Measurements from ENCODE around the gene JUNB. TPM values are rescaled to one million over a fixed set of nuclear protein-coding genes. Genes with fewer than 3 reads are reported as not detected.
"Not testable (repeated sequence)": the region's sequence is repeated elsewhere in the genome, so short reads cannot be mapped to it uniquely, and the experiment has no call there.

Gene JUNB
- total RNA-seq, 1 experiment from 2014 or later: 10.0 TPM

DNA sequence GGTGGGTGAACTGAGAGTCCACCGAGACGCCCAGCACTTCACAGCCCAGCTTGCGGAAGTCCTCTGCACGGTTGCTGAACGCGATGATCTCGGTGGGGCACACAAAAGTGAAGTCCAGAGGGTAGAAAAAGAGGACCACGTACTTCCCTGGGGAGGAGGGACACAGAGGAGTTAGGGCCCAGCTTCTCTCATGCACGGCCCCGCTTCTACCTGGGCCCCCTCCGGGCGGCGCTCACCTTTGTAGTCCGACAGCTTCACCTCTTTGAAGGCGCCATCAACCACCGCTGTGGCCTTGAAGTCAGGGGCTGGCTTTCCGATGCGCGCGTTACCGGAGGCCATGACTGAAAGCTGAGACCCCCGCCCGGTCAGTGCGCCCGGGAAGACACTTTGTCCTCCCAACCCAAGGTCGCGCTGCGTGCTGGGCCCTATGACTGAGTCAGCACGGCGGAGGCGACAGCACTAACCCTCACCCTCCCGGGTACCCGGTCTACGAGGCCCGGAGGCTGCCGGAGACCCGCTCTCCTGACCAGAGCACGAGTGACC lies 9.7 kb downstream of the JUNB start:
- peaks cover 9% of the 10 kb centered on the region for H3K27me3 ChIP-seq (ENCODE audit: control insufficient read depth, insufficient read depth, low read length)
- H3K36me3 ChIP-seq (replicated peaks; ENCODE audit: control insufficient read depth, insufficient read depth, low read length): peaks cover 14% of the 10 kb centered on the region
- peak overlapping the region; percentile 97 for H3K4me3 ChIP-seq (ENCODE audit: insufficient read depth, low read depth, low read length)
- DNase-seq: peak; percentile 76

- H3K27me3 ChIP-seq (ENCODE audit: control insufficient read depth, insufficient read depth, low read length): peaks cover 9% of the 10 kb centered on the region
- DNase-seq: peak; percentile 97
- peak within 1 kb of the TSS; percentile 97 for H3K4me3 ChIP-seq (ENCODE audit: insufficient read depth, low read depth, low read length)
- H3K36me3 ChIP-seq (replicated peaks; ENCODE audit: control insufficient read depth, insufficient read depth, low read length): peaks cover 14% of the 10 kb centered on the region
Observed at GRCh38 chr19:12801466-12802266, 10.4 kb downstream of the JUNB start, which contains the start of the genes PRDX2 and THSD8. PRDX2 (minus strand) TSS chr19:12801800; CDS start chr19:12801261, 539 bp downstream. THSD8 (plus strand) TSS chr19:12802069; CDS start chr19:12802072, 3 bp downstream.

DNA sequence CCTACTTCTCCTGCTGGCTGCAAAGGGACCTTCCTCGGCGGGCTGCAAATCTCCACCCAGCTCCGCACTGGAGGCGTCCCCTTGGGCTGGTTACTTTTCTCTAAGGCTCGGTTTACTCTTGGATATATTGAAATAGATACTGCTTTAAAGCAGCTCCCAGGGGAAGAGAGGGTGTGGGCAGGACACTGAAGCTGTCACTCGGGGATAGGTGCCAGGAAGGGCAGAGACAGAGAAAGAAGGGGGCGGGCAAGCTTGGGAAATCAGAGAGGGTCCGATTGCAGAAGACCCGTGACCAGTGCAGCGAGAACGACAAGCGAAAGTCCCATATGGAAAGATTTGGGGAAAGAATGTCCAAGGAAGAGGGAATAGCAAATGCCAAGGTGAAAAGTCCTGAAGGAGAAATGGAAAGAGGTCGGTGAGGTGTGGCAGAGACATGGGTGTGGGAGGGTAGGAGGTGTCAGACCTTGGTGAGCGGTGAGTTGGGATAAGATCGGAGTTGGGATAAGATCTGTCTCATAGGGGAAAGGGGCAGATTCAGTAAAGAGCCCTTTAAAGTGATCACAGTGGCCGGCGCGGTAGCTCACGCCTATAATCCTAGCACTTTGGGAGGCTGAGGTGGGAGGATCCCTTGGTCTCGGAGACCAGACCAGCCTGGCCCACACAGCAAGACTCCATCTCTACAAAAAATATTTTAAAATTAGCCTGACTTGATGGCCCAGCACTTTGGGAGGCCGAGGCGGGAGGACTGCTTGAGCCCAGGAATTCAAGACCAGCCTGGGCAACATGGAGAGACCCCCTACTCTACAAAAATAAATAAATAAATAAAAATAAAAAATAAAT lies 11.2 kb downstream of the JUNB start:
- Histone ChIP-seq H3K4me3 (ENCODE audit: insufficient read depth, low read depth, low read length) (peak overlapping the region; percentile 97), H3K27me3 (ENCODE audit: control insufficient read depth, insufficient read depth, low read length) (peaks cover 9% of the 10 kb centered on the region), H3K36me3 (replicated peaks; ENCODE audit: control insufficient read depth, insufficient read depth, low read length) (peaks cover 12% of the 10 kb centered on the region)
- DNase-seq: no peak

DNA sequence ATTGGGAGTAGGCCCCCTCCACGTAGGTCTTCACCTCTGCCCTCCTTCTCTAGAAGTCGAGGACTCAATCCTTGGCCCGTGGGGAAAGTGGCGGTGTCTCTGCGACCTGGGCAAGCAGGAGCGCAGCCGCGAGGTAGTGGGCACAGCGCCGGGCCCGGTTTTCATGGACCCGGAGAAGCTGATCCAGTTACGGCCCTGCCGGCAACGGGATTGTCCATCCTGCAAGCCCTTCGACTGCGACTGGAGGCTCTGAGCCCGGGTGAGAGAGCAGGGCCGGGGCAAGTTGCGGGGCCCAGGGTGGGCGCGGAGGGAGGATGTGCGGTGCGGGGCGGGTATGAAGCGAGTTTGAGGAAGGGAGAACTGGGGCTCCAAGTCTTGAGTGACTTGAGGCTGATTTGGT lies 12.8 kb downstream of the JUNB start:
- DNase-seq: peak; percentile 48
- H3K27me3 ChIP-seq (ENCODE audit: control insufficient read depth, insufficient read depth, low read length): peaks cover 9% of the 10 kb centered on the region
- H3K4me3 ChIP-seq (ENCODE audit: insufficient read depth, low read depth, low read length): no peak overlapping the region
- peaks cover 11% of the 10 kb centered on the region for H3K36me3 ChIP-seq (replicated peaks; ENCODE audit: control insufficient read depth, insufficient read depth, low read length)

- Histone ChIP-seq H3K36me3 (replicated peaks; ENCODE audit: control insufficient read depth, insufficient read depth, low read length) (peaks cover 3% of the 10 kb centered on the region), H3K4me3 (ENCODE audit: insufficient read depth, low read depth, low read length) (peak within 1 kb of the TSS; percentile 85), H3K27me3 (ENCODE audit: control insufficient read depth, insufficient read depth, low read length) (peaks cover 9% of the 10 kb centered on the region)
- DNase-seq: peak; percentile 97
Observed at GRCh38 chr19:12806242-12807081, 15.2 kb downstream of the JUNB start, which contains the start of gene RNASEH2A. RNASEH2A (plus strand) TSS chr19:12806584; CDS start chr19:12806674, 90 bp downstream.

- peaks cover 10% of the 10 kb centered on the region for H3K36me3 ChIP-seq (replicated peaks; ENCODE audit: control insufficient read depth, insufficient read depth, low read length)
- no peak for DNase-seq
- no peak overlapping the region for H3K4me3 ChIP-seq (ENCODE audit: insufficient read depth, low read depth, low read length)
- no peaks in the 10 kb centered on the region for H3K27me3 ChIP-seq (ENCODE audit: control insufficient read depth, insufficient read depth, low read length)
Observed at GRCh38 chr19:12815088-12815487, 23.8 kb downstream of the JUNB start.

GRCh38 chr19:12817188-12817587 lies 25.9 kb downstream of the JUNB start:
- not testable (repeated sequence) for H3K4me3 ChIP-seq (ENCODE audit: insufficient read depth, low read depth, low read length); DNase-seq; H3K36me3 ChIP-seq (replicated peaks; ENCODE audit: control insufficient read depth, insufficient read depth, low read length); H3K27me3 ChIP-seq (ENCODE audit: control insufficient read depth, insufficient read depth, low read length)

DNA sequence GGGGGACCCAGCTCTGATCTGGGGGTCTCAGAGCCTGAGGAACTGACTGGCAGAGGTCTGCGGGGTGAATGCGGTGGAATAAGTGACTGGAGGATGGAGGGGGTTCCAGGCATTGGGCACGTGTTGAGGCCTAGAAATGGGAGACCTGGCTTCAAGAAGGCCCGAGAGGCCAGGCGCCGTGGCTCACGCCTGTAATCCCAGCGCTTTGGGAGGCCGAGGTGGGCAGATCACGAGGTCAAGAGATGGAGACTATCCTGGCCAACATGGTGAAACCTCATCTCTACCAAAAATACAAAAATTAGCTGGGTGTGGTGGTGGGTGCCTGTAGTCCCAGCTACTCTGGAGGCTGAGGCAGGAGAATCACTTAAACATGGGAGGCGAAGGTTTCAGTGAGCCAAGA lies 26.5 kb downstream of the JUNB start:
- H3K4me3 ChIP-seq (ENCODE audit: insufficient read depth, low read depth, low read length); H3K36me3 ChIP-seq (replicated peaks; ENCODE audit: control insufficient read depth, insufficient read depth, low read length); DNase-seq; H3K27me3 ChIP-seq (ENCODE audit: control insufficient read depth, insufficient read depth, low read length): not testable (repeated sequence)

GRCh38 chr19:12821761-12822160 lies 30.5 kb downstream of the JUNB start:
- H3K36me3 ChIP-seq (replicated peaks; ENCODE audit: control insufficient read depth, insufficient read depth, low read length): no peaks in the 10 kb centered on the region
- no peak for DNase-seq
- no peaks in the 10 kb centered on the region for H3K27me3 ChIP-seq (ENCODE audit: control insufficient read depth, insufficient read depth, low read length)
- no peak overlapping the region for H3K4me3 ChIP-seq (ENCODE audit: insufficient read depth, low read depth, low read length)

- H3K36me3 ChIP-seq (replicated peaks; ENCODE audit: control insufficient read depth, insufficient read depth, low read length): no peaks in the 10 kb centered on the region
- peak overlapping the region; percentile 51 for H3K4me3 ChIP-seq (ENCODE audit: insufficient read depth, low read depth, low read length)
- H3K27me3 ChIP-seq (ENCODE audit: control insufficient read depth, insufficient read depth, low read length): peaks cover 12% of the 10 kb centered on the region; the same call in 1 of the 2 replicates
- peak; percentile 98 for DNase-seq
Observed at GRCh38 chr19:12825254-12826131, 34.2 kb downstream of the JUNB start.

GRCh38 chr19:12828494-12828893 lies 37.2 kb downstream of the JUNB start:
- peak overlapping the region; percentile 31; the same call in 1 of the 2 replicates for H3K4me3 ChIP-seq (ENCODE audit: insufficient read depth, low read depth, low read length)
- no peaks in the 10 kb centered on the region for H3K36me3 ChIP-seq (replicated peaks; ENCODE audit: control insufficient read depth, insufficient read depth, low read length)
- peak; percentile 91 for DNase-seq
- peaks cover 18% of the 10 kb centered on the region for H3K27me3 ChIP-seq (ENCODE audit: control insufficient read depth, insufficient read depth, low read length)

GRCh38 chr19:12833418-12833737 lies 42.1 kb downstream of the JUNB start:
- Histone ChIP-seq H3K4me3 (ENCODE audit: insufficient read depth, low read depth, low read length) (peak overlapping the region; percentile 6; the same call in 1 of the 2 replicates), H3K36me3 (replicated peaks; ENCODE audit: control insufficient read depth, insufficient read depth, low read length) (no peaks in the 10 kb centered on the region), H3K27me3 (ENCODE audit: control insufficient read depth, insufficient read depth, low read length) (peaks cover 38% of the 10 kb centered on the region)
- DNase-seq: no peak

Measured in H7 (cell line).